GM18858 (cell line): ENCODE measurements around the gene METRNL.
"Not testable (repeated sequence)": the region's sequence is repeated elsewhere in the genome, so short reads cannot be mapped to it uniquely, and the experiment has no call there.

Experiments
- ATAC-seq: cut with Tn5 transposase; IDR thresholded peaks from one replicate; pipeline ENCODE4 v1.9.1; 2021; ENCODE audit not compliant: unreplicated experiment

Gene METRNL, protein sequence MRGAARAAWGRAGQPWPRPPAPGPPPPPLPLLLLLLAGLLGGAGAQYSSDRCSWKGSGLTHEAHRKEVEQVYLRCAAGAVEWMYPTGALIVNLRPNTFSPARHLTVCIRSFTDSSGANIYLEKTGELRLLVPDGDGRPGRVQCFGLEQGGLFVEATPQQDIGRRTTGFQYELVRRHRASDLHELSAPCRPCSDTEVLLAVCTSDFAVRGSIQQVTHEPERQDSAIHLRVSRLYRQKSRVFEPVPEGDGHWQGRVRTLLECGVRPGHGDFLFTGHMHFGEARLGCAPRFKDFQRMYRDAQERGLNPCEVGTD

DNA sequence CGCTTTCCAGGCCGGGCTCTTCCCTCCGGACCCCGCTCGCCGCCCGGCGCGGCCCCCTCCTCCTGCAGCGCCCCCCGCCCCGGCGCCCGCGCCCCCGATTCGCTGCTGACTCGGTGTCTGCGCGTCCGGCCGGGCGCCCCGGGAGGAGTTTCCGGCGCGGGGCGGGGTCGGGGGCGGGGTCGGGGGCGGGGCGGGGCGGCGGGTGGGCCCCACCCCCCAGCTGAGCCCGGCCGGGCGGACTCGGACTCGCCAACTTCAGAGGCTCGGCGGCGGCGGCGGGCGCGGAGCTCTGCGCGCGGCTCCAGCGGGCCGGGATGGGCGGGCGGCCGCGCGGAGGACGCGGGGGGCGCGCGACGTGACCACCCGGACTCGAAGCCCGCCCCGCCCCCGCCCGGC, at the start of gene METRNL:
METRNL (plus strand) TSS at position 258 of the 396 bp plus-strand sequence. CDS start 207 bp downstream, outside the sequence.
- ATAC-seq: no peak

DNA sequence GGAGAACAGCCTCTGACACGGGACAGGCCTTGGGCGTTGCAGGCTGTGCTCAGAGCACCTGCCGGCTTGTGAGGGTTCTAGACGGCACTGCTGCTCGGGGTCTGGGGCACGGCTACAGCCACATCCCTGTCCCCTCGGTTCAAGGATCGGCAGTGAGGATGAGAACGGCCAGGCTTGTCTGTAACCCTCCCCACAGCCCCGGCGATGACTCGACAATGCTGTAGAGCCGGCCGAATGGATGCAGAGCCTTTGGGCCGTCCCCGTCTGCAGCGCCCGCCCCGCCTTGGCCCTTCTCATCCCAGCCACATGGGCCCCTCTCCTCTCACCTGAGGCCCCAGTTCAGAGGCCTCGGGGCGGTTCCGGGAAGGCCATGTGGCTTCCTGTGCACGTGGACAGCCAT, 49.0 kb upstream of the METRNL start:
- no peak for ATAC-seq

DNA sequence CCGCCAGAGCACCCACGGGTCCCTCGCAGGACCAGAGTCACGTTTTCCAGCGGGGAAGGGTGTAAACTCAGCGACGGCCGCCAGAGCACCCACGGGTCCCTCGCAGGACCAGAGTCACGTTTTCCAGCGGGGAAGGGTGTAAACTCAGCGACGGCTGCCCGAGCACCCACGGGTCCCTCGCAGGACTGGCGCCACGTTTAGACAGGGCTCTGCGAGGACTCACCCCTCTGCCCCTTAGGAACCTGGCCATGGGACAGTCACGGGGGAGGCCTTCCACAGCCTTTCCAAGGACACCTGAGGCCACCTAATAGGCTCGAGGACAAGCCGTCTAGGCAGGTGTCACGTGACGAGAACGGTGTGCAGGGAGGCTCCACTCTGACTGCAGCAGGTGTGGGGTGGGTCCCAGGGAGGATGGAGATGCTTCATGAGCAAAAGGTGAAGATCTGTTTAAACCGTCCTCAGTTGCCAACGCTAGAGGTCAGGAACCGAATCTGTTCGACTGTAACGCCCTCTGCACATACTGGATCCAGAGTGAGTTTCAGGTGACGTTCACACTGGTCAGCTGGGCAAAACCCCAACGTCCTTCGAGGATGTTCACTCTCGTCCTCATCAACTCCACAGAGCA, 48.0 kb upstream of the METRNL start:
- ATAC-seq: no peak

DNA sequence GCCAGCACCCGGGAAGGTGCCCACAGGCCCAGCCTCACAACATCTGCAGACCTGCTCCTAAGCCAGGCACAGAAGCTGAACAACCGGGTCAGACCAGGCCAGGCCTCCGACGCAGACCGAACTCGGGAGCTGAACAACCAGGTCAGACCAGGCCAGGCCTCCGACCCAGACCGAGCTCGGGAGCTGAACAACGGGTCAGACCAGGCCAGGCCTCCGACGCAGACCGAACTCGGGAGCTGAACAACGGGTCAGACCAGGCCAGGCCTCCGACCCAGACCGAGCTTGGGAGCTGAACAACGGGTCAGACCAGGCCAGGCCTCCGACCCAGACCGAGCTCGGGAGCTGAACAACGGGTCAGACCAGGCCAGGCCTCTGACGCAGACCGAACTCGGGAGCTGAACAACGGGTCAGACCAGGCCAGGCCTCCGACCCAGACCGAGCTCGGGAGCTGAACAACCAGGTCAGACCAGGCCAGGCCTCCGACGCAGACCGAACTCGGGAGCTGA, 47.4 kb upstream of the METRNL start:
- ATAC-seq: not testable (repeated sequence)

DNA sequence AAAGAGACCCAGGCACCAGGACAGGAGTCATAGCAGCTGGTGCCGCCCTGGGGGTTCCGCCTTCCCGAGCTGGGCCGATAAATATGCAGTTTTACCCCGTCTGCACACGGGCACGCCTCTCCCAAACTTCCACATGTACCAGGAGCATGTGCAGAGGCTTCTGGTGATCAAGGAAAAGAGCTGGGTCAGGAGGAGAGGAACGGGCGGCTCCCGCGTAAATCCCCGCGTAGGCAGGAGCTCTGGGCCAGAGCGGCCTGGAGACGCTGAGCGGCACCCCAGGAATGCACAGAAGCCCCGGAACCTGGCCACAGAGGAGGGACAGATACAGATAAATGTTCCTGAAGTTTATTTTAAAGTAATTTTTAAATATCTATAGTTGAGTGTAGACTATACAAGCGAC, 46.6 kb upstream of the METRNL start:
- no peak for ATAC-seq

DNA sequence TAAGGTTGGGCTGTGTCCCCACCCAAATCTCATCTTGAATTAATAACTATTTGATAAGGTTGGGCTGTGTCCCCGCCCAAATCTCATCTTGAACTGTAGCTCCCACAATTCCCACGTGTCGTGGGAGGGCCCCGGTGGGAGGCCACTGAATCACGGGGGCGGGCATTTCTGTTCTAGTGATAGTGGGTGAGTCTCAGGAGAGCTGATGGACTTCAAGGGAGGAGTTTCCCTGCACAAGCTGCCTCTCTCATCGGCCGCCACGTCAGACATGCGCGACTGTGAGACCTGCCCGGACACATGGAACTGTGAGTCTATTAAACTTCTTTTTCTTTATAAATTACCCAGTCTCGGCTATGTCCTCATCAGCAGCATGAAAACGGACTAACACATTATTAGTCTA, 44.9 kb upstream of the METRNL start:
- no peak for ATAC-seq

DNA sequence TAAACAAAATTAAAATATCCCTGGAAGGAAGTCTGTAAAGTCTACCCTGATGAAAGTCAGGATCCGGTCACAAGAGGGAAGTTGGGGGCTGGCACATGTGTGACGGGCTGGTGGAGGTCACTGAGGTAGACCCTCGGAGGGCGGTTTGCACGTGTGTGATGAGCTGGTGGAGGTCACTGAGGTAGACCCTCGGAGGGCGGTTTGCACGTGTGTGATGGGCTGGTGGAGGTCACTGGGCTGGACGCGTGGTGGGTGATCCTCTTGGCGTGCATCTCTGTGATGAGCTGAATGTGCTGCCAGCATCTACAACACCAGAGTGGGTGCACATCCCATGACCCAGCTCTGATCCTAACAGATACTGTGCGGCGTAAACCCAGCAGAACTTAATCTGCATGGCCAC, 43.7 kb upstream of the METRNL start:
- ATAC-seq: no peak

DNA sequence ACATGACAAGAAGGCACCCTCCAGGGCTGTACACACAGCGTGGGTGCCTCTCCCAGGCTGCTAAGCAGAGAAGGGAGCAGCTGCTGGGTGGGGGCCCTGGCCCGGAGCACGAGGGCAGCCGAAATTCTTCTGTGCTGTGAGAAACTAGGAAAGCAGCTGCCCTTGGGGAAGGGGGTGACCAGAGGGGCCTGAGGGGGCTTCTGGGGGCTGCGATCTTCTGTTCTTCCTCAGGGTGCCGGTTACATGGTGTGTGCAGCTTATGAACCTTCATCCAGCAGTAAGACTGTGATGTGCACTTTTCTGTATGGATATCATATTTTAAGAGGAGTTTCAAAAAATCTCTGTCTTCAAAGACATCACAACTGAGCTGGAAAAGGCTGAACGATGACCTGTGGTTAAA, 43.2 kb upstream of the METRNL start:
- ATAC-seq: no peak

DNA sequence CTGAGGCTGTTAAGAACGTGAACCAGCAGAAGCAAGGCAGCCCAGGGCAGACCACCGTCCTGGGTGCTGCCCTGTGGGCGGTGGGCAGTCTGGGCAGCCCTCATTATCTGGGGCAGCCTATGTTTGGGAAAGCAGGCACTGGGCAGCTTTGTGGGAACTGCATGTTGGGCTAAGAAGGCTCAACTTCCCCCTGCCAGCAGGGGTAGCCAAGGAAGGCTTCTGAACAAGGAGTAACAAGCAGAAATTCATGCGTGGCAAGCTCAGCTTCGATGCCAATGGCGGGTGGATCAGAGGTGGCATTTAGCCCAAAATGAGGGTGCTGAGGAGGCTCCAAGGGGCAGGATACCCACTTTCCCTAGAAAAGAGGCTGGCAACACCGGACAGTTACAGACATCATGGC, 42.7 kb upstream of the METRNL start:
- no peak for ATAC-seq

DNA sequence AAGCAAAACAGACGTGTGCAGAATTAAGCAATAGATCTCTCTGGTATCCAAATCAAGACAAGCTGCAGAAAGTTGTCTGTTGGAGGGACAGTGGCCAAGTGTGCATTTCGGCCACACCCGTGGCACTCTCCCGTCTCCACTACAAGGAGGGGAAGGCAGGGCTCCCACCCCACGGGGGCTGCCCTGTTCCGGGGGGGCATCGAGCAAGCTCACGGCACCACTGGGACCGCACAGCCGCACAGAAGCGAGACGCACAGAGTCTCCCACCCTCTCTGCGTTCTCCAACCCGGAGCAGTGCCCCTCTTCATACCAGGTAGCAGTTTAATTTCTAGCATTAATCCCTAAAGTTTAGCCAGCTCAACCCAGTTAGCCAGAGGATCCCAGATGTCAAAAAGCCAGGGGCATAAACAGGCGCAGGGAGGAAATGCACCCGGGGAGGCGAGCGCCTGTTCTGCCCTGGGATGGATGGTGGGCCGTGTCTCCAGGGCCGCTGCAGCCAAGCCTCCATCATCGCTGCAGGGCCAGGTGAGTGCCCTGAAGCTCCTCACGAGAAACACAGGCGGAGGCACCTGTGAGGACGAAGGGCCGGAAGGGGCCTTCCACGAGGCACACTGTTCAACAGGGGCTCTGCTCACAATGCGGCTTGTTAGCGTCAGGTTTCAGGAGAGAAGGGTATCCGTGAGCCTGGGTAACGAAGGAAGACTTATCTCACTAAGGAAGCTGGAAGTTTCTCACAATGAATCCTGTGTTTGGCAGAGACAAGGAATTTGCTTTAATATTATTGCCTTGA, 42.1 kb upstream of the METRNL start:
- ATAC-seq: no peak

DNA sequence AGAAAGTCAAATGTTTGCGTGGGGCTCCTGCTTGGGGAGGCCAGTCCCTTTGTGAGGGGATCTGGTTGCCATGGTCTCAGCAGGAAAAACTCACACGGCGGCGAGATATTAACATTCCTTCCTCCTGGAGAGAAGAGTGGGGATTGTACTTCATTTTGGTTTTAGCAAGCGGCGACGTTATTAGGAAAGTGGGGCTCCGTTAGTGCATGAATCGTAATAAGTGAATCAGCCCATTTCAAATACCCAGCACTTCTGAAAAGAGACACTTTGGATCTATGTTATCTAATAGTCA, 41.6 kb upstream of the METRNL start:
- ATAC-seq: no peak

DNA sequence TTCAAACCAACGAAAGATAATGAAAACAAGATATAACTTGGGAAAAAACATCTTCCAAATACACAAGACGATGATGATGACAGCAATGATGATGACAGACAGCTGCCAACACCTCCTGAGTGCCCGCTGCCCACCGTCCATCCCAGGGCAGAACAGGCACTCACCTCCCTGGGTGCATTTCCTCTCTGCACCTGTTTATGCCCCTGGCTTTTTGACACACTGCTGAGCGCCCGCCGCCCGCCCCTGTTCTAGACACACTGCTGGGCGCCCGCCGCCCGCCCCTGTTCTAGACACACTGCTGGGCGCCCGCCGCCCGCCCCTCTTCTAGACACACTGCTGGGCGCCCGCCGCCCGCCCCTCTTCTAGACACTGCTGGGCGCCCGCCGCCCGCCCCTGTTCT, 40.4 kb upstream of the METRNL start:
- ATAC-seq: not testable (repeated sequence)

DNA sequence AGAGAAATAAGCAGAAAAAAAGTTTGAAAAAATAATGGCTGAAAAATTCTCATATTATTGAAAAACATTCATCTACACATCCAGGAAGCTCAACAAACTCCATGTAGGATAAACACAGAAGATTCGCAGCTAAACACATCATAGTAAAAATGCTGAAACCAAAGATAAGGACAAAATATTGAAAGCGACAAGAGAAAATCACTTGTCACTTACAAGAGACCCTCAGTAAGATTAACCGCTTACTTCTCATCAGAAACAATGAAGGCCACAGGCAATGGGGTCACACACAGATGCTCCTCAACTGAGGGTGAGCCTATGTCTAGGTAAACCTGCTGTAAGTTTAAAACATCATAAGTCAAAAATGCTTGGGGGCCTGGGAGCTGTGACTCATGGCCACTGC, 38.1 kb upstream of the METRNL start:
- no peak for ATAC-seq

DNA sequence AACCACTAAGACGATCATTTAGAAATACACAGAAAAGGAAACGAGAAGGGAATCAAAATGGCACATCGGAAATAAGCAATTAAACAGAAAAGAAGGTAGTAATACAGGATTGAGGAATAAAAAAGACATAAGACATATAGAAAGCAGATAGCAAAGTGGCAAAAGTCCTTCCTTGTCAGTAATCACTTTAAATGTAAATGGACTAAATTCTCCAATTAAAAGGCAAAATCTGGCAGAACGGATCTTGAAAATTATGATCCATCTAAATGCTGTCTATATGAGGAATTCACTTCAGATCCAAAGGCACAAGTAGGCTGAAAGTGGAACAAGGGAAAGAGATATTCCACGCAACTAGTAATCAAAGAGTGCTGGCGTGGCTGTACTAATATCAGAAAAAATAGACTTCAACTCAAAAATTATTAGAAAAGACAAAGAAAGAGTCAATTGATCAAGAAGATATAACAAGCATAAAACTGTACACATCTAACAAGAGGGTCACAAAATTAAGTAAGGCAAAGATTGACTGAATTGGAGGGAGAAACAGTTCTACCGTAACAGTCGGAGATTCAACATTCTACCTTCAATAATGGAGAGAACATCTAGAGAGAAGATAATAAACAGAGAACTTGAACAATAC, 36.8 kb upstream of the METRNL start:
- ATAC-seq: no peak

DNA sequence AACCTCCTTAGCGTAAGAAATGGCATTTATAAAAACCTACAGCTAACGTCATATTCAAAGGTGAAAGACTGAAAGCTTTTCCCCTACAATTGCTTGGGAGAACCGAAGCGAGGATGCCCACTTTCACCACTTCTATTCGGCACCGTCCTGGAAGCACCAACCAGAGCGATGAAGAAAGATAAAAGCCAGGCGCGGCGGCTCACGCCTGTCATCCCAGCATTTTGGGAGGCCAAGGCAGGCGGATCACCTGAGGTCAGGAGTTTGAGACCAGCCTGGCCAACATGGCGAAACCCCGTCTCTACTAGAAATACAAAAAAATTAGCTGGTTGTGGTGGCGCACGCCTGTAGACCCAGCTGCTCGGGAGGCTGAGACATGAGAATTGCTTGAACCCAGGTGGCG, 34.9 kb upstream of the METRNL start:
- not testable (repeated sequence) for ATAC-seq

DNA sequence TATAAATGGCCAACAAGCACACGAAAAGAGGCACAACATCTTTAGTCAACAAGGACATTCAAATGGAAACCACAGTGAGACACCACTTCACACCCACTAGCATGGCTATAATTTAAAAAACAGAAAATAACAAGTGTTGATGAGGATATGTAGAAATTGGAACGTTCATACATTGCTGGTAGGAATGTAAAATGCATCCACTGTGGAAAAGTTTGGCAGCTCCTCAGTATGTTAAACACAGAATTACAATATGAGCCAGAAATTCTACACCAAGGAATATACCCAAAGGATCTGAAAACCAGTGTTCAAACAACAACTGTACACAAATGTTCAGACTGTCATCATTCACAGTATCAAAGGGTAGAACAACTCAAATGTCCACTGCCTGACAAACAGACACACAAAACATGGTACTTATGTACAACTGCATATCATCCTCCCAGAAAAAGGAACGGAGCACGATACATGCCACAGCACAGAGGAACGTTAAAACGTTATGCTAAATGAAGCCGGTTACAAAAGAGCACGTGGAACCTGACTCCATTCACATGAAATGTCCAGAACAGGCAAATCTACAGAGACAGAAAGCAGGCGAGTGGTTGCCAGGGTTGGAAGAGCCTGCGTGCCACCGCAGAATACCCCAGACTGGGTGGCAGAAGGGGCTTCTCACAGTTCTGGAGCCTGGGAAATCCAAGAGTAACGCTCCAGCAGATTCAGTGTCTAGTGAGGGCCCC, 32.8 kb upstream of the METRNL start:
- no peak for ATAC-seq

DNA sequence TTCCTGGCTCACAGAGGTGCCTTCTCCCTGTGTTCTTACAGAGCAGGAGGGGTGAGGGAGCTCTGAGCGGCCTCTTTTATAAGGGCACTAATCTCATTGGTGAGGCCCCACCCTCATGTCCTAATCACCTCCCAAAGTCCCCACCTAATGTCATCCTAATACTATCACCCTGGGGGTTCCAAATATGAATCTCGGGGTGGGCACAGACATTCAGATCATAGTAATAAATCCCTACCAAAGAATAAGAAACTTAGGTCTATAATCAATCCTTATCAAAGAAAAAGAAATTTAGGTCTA, 32.3 kb upstream of the METRNL start:
- ATAC-seq: no peak

DNA sequence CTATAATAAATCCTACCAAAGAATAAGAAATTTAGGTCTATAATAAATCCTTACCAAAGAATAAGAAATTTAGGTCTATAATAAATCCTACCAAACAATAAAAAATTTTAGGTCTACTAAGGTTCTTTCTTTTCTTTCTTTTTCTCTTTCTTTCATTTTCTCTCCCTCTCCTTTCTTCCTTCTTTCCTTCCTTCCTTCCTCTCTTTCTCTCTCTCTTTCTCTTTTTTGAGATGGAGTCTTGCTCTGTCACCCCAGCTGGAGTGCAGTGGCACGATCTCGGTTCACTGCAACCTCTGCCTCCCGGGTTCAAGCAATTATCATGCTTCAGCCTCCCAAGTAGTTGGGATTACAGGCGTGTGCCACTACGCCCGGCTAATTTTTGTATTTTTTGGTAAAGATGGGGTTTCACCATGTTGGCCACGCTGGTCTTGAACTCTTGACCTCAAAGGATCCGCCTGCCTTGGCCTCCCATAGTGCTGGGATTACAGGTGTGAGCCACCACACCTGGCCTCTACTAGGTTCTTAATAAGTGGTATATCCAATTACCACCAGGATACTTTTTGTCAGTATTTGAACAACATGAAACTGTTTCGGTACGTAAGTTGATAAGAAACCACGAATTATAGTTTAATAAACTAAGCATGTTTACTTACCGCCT, 31.5 kb upstream of the METRNL start:
- not testable (repeated sequence) for ATAC-seq

DNA sequence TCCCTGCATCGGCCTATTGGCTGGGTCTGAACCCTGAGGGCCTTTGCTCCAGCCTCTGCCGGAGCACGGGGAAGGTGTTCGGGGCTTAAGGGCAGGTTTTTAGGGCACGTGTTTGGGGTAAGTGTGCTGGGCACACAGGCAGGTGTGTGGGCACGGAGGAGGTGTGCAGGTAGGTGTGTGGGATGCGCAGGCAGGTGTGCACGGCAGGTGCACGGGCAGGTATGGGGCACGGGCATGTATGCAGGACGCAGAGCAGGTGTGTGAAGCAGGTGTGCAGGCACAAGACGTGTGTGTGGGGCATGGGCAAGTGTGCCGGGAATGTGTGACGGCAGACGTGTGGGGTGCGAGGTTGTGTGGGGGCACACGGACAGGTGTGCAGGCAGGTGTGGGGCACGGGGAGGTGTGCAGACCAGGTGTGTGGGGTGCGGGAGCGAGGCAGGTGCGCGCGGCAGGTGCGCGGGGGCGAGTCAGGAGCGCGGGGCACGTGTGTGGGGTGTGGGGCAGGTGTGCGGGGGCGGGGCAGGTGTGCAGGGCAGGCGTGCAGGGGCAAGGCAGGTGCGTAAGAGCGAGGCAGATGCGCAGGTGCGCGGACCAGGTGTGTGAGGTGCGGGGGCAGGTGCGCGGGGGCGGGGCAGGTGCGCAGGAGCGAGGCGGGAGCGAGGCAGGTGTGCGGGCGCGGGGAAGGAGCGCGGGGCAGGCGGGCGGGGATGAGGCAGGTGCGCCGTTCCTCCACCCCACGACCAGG, 28.6 kb upstream of the METRNL start:
- no peak for ATAC-seq
